Loucy (cell line): ENCODE results near the gene LRRTM4.

Experiments used
- H2AFZ ChIP-seq: fragments of 200-600 bp; sonication (generic); 2 replicates; pipeline ENCODE4 v1.6.0; 2016; ENCODE audit warnings: antibody characterized with exemption, mild to moderate bottlenecking, low read length, moderate library complexity
- H3F3A ChIP-seq: fragments of 200-600 bp; 2 replicates; pipeline ENCODE4 v1.6.0; 2016; ENCODE audit warnings: antibody characterized with exemption, low read depth, mild to moderate bottlenecking
- H3K27me3 ChIP-seq: fragments of 200-600 bp; sonication (generic); 2 replicates; pipeline ENCODE4 v1.6.1; 2014; ENCODE audit warnings: low read length, mild to moderate bottlenecking; ENCODE audit not compliant: insufficient read depth, poor library complexity, severe bottlenecking
- H3K36me3 ChIP-seq: fragments of 200-600 bp; sonication (generic); 2 replicates; pipeline ENCODE4 v1.6.1; 2016; ENCODE audit warnings: low read length; ENCODE audit not compliant: insufficient read depth
- H3K4me1 ChIP-seq: fragments of 200-600 bp; sonication (generic); 2 replicates; pipeline ENCODE4 v1.5.1; 2014; ENCODE audit warnings: low read length, mild to moderate bottlenecking; ENCODE audit not compliant: insufficient read depth, poor library complexity, severe bottlenecking
- H3K4me2 ChIP-seq: fragments of 200-600 bp; sonication (generic); 2 replicates; pipeline ENCODE4 v1.6.0; 2014; ENCODE audit warnings: antibody characterized with exemption, low read length, low read depth, mild to moderate bottlenecking; ENCODE audit not compliant: poor library complexity, severe bottlenecking
- H3K4me3 ChIP-seq: fragments of 200-600 bp; sonication (generic); 2 replicates; pipeline ENCODE4 v1.5.1; 2014; ENCODE audit warnings: low read length, mild to moderate bottlenecking, mixed read lengths; ENCODE audit not compliant: poor library complexity, severe bottlenecking
- H3K79me2 ChIP-seq: fragments of 200-600 bp; sonication (generic); 2 replicates; pipeline ENCODE4 v1.6.1; 2014; ENCODE audit warnings: low read length; ENCODE audit not compliant: insufficient read depth
- H3K9ac ChIP-seq: fragments of 200-600 bp; sonication (generic); 2 replicates; pipeline ENCODE4 v1.6.0; 2014; ENCODE audit warnings: mild to moderate bottlenecking, low read depth, low read length, moderate library complexity; ENCODE audit not compliant: poor library complexity, severe bottlenecking
- H3K9me2 ChIP-seq: fragments of 200-600 bp; sonication (generic); replicated peaks from 2 replicates; pipeline ENCODE4 v1.6.1; 2016; ENCODE audit warnings: low read depth, low read length, mixed read lengths
- H3K9me3 ChIP-seq: fragments of 200-600 bp; sonication (generic); 2 replicates; pipeline ENCODE4 v1.6.1; 2014; ENCODE audit warnings: mild to moderate bottlenecking, antibody characterized with exemption, low read length, low read depth; ENCODE audit not compliant: insufficient read depth
- H4K20me1 ChIP-seq: fragments of 200-600 bp; sonication (generic); 2 replicates; pipeline ENCODE4 v1.6.0; 2014; ENCODE audit warnings: antibody characterized with exemption, low read length, mild to moderate bottlenecking; ENCODE audit not compliant: insufficient read depth, poor library complexity, severe bottlenecking
- EZH2phosphoT487 ChIP-seq: fragments of 200-600 bp; IDR thresholded peaks from 2 replicates; pipeline ENCODE4 v1.6.1; 2018; ENCODE audit warnings: antibody characterized with exemption, mild to moderate bottlenecking, moderate library complexity, borderline replicate concordance
- TF ChIP-seq, protein P1 (sequence below): fragments of 200-600 bp; sonication (generic); conservative IDR thresholded peaks from 2 replicates; pipeline ENCODE4 v1.5.1; 2014; ENCODE audit warnings: mild to moderate bottlenecking, antibody characterized with exemption, low read length

LRRTM4 gene

DNA sequence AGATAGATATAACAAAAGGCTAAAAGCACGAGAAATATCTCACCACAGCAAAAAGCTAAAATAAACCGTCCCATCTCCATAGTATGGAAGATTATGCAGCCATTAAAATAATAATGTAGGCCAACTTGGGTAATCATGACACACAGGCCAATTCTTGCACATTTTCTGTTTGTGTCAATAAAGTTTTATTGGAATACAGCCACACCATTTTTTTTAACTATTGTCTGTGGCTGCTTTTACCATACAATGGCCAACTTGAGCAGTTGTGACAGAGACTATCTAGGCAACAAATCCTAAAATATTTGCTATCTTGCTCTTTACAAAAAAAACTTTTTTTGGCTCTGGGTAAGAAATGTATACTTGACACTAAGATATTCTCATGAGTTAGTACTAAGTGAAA, 212.5 kb downstream of the LRRTM4 start:
- TF ChIP-seq, protein P1, sequence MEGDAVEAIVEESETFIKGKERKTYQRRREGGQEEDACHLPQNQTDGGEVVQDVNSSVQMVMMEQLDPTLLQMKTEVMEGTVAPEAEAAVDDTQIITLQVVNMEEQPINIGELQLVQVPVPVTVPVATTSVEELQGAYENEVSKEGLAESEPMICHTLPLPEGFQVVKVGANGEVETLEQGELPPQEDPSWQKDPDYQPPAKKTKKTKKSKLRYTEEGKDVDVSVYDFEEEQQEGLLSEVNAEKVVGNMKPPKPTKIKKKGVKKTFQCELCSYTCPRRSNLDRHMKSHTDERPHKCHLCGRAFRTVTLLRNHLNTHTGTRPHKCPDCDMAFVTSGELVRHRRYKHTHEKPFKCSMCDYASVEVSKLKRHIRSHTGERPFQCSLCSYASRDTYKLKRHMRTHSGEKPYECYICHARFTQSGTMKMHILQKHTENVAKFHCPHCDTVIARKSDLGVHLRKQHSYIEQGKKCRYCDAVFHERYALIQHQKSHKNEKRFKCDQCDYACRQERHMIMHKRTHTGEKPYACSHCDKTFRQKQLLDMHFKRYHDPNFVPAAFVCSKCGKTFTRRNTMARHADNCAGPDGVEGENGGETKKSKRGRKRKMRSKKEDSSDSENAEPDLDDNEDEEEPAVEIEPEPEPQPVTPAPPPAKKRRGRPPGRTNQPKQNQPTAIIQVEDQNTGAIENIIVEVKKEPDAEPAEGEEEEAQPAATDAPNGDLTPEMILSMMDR, result no peak
- no peak for TF ChIP-seq EZH2phosphoT487
- no peaks in the 10 kb centered on the region for H3K79me2 ChIP-seq
- H3K9me2 ChIP-seq, result 0 out of 2 replicates have a peak, but pooled peaks cover 3% of the 10 kb centered on the region
- no peak overlapping the region for H3K9ac ChIP-seq
- H3K27me3 ChIP-seq, result no peaks in the 10 kb centered on the region
- no peaks in the 10 kb centered on the region for H3K9me3 ChIP-seq
- H2AFZ ChIP-seq, result no peak overlapping the region
- no peak overlapping the region for H3K4me3 ChIP-seq
- H3F3A ChIP-seq, result no peaks in the 10 kb centered on the region
- no peak overlapping the region for H3K4me2 ChIP-seq
- H4K20me1 ChIP-seq, result no peaks in the 10 kb centered on the region
- H3K36me3 ChIP-seq, result no peaks in the 10 kb centered on the region
- H3K4me1 ChIP-seq, result no peaks in the 10 kb centered on the region

DNA sequence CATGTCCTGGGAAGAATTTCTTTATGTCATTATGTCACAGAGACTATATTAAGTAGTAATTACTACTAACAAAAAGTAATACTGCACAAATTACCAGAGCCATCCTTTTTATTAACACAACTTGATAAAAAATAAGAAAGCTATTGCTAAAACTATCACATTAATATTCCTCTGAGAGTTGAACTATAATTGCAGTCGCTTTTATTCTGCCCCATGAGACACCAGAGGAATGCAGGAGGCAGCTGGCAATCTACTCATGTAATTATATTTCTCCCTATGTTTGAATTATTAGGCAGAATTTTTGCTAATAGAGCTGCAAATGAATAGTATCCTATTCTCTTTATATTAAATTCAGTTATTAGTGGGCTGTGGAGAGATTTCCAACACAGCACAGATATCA, 220.7 kb downstream of the LRRTM4 start:
- Histone ChIP-seq H3K9me2 (0 out of 2 replicates have a peak, but pooled peaks cover 3% of the 10 kb centered on the region), H3K4me1 (no peaks in the 10 kb centered on the region), H3K27me3 (no peaks in the 10 kb centered on the region), H3K9me3 (no peaks in the 10 kb centered on the region), H3K4me3 (no peak overlapping the region), H2AFZ (no peak overlapping the region), H3K9ac (no peak overlapping the region), H3K4me2 (no peak overlapping the region), H4K20me1 (no peaks in the 10 kb centered on the region), H3F3A (no peaks in the 10 kb centered on the region), H3K36me3 (no peaks in the 10 kb centered on the region), H3K79me2 (no peaks in the 10 kb centered on the region)
- TF ChIP-seq, protein P1, result no peak
- TF ChIP-seq EZH2phosphoT487, result no peak

DNA sequence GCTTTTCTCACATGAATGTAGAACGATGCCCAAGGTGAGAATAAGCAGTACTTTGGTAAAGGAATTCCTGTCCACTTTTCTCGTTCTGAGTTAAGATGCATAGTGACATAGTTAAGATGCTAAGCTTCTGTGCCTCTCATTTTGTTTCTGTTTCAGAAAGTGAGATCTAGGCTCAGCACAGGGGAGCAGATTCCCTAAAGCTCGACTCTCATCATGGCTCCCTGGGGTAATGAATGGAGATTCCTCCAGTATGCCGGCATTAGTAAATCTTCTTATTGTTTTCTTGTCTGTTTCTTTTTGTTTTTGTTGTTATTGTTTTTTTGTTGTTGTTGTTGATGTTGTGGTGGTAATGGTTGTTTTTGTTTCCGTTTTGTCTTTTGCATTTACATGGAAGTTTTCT, 225.4 kb downstream of the LRRTM4 start:
- Histone ChIP-seq H3K27me3 (no peaks in the 10 kb centered on the region), H3K9me2 (no peaks in the 10 kb centered on the region)
- TF ChIP-seq, protein P1, result no peak
- no peak for TF ChIP-seq EZH2phosphoT487

More for the DNA sequence above, 225.4 kb downstream of the LRRTM4 start:
- Histone ChIP-seq H3K4me3 (no peak overlapping the region), H4K20me1 (no peaks in the 10 kb centered on the region), H2AFZ (no peak overlapping the region), H3K9me3 (no peaks in the 10 kb centered on the region), H3K9ac (no peak overlapping the region), H3K4me2 (no peak overlapping the region), H3F3A (no peaks in the 10 kb centered on the region), H3K36me3 (no peaks in the 10 kb centered on the region), H3K79me2 (no peaks in the 10 kb centered on the region), H3K4me1 (no peaks in the 10 kb centered on the region)
